ENCODE results near the gene SYTL2. TPM values are rescaled to one million over a fixed set of nuclear protein-coding genes. Genes with fewer than 3 reads are reported as not detected.

SYTL2 gene
- total RNA-seq, 5 donors from 2014 or later (not counting 1 experiment from before 2014, with no cell fraction given), result 19.8 to 85.4 (median 31.3) TPM

GRCh38 chr11:85724748-85725465, 86.0 kb downstream of the SYTL2 start:
- WGBS (ENCODE audit: insufficient coverage), result 100% methylated on average over 1 of the region's 6 CpGs
- Histone ChIP-seq H3K27me3 (replicated peaks in 1 of 2; ENCODE audit: control insufficient read depth in 2 of 2, extremely low read depth in 1 of 2, insufficient read depth in 2 of 2, low read length in 1 of 2) (no peaks in the 10 kb centered on the region), H3K4me3 (ENCODE audit: control insufficient read depth in 1 of 2, extremely low read depth in 1 of 2, low read length in 1 of 2) (no peak overlapping the region), H3K27ac (ENCODE audit: low read length) (no peak overlapping the region), H3K9me3 (no peaks in the 10 kb centered on the region), H3K36me3 (ENCODE audit: control insufficient read depth in 2 of 2, extremely low read depth in 1 of 2, insufficient read depth in 1 of 2, low read length in 1 of 2) (peaks cover 0 to 14% of the 10 kb centered on the region in 2 donors), H3K4me1 (ENCODE audit: control insufficient read depth in 1 of 2, extremely low read depth in 1 of 2, insufficient read depth in 2 of 2, low read length in 2 of 2) (no peaks in the 10 kb centered on the region)
- no peak for DNase-seq
- ChIA-PET POLR2A (interaction anchor here in 1 of 2 donors (0.5 kb wide), 1 partner anchor 12 kb away, joined by 7 read pairs; no protein-coding TSS in a partner anchor), CTCF (no interaction called here)
- H3K27ac Mint-ChIP-seq, result no peak overlapping the region
- no peak overlapping the region for H3K4me3 Mint-ChIP-seq
- ATAC-seq (replicated peaks in 1 of 4), result no peak
- H3K4me1 Mint-ChIP-seq, result peaks cover 7 to 11% (median 10%) of the 10 kb centered on the region in 3 donors
- peaks cover 62% of the 10 kb centered on the region for H3K36me3 Mint-ChIP-seq
- H3K27me3 Mint-ChIP-seq, result no peaks in the 10 kb centered on the region
- no peaks in the 10 kb centered on the region for H3K9me3 Mint-ChIP-seq

GRCh38 chr11:85723088-85723487, 87.9 kb downstream of the SYTL2 start:
- Histone ChIP-seq H3K27me3 (replicated peaks in 1 of 2; ENCODE audit: control insufficient read depth in 2 of 2, extremely low read depth in 1 of 2, insufficient read depth in 2 of 2, low read length in 1 of 2) (no peaks in the 10 kb centered on the region), H3K4me3 (ENCODE audit: control insufficient read depth in 1 of 2, extremely low read depth in 1 of 2, low read length in 1 of 2) (no peak overlapping the region), H3K36me3 (ENCODE audit: control insufficient read depth in 2 of 2, extremely low read depth in 1 of 2, insufficient read depth in 1 of 2, low read length in 1 of 2) (peaks cover 0 to 14% of the 10 kb centered on the region in 2 donors), H3K27ac (ENCODE audit: low read length) (no peak overlapping the region), H3K9me3 (no peaks in the 10 kb centered on the region), H3K4me1 (ENCODE audit: control insufficient read depth in 1 of 2, extremely low read depth in 1 of 2, insufficient read depth in 2 of 2, low read length in 2 of 2) (no peaks in the 10 kb centered on the region)
- Mint-ChIP-seq H3K27me3 (no peaks in the 10 kb centered on the region), H3K27ac (no peak overlapping the region), H3K4me1 (peaks cover 0 to 2% (median 0%) of the 10 kb centered on the region in 3 donors), H3K4me3 (no peak overlapping the region), H3K9me3 (no peaks in the 10 kb centered on the region), H3K36me3 (peaks cover 54% of the 10 kb centered on the region)
- no peak for ATAC-seq (replicated peaks in 1 of 4)
- CTCF ChIA-PET, result no interaction called here
- no CpG with 5 or more reads among the region's 5 CpGs for WGBS (ENCODE audit: insufficient coverage)
- DNase-seq, result no peak
- POLR2A ChIA-PET, result interaction anchor here in 1 of 2 donors (0.5 to 0.6 kb wide), 2 partner anchors 31 to 1122 kb away, joined by 3 to 5 read pairs; no protein-coding TSS in a partner anchor

- Mint-ChIP-seq H3K4me1 (peaks cover 0 to 5% (median 0%) of the 10 kb centered on the region in 3 donors), H3K36me3 (peaks cover 41% of the 10 kb centered on the region), H3K27me3 (no peaks in the 10 kb centered on the region), H3K27ac (no peak overlapping the region), H3K9me3 (no peaks in the 10 kb centered on the region), H3K4me3 (no peak overlapping the region)
- no peak for DNase-seq
- WGBS (ENCODE audit: insufficient coverage), result 100% methylated on average over 1 of the region's 3 CpGs
- no peak overlapping the region for H3K27ac ChIP-seq (ENCODE audit: low read length)
- POLR2A ChIA-PET, result interaction anchor here in 1 of 2 donors (0.6 kb wide), 1 partner anchor 13 kb away, joined by 4 read pairs; no protein-coding TSS in a partner anchor
- H3K27me3 ChIP-seq (replicated peaks in 1 of 2; ENCODE audit: control insufficient read depth in 2 of 2, extremely low read depth in 1 of 2, insufficient read depth in 2 of 2, low read length in 1 of 2), result no peaks in the 10 kb centered on the region
- H3K4me1 ChIP-seq (ENCODE audit: control insufficient read depth in 1 of 2, extremely low read depth in 1 of 2, insufficient read depth in 2 of 2, low read length in 2 of 2), result no peaks in the 10 kb centered on the region
- ATAC-seq (replicated peaks in 1 of 4), result no peak
- CTCF ChIA-PET, result no interaction called here
- H3K4me3 ChIP-seq (ENCODE audit: control insufficient read depth in 1 of 2, extremely low read depth in 1 of 2, low read length in 1 of 2), result no peak overlapping the region
- H3K36me3 ChIP-seq (ENCODE audit: control insufficient read depth in 2 of 2, extremely low read depth in 1 of 2, insufficient read depth in 1 of 2, low read length in 1 of 2), result no peaks in the 10 kb centered on the region
- no peaks in the 10 kb centered on the region for H3K9me3 ChIP-seq
Observed at GRCh38 chr11:85721191-85721590, 89.8 kb downstream of the SYTL2 start.

- POLR2A ChIA-PET, result interaction anchor here in 1 of 2 donors (0.7 kb wide), 1 partner anchor 127 kb away, joined by 5 read pairs; no protein-coding TSS in a partner anchor
- Histone ChIP-seq H3K4me3 (ENCODE audit: control insufficient read depth in 1 of 2, extremely low read depth in 1 of 2, low read length in 1 of 2) (no peak overlapping the region), H3K27ac (ENCODE audit: low read length) (no peak overlapping the region), H3K9me3 (no peaks in the 10 kb centered on the region), H3K4me1 (ENCODE audit: control insufficient read depth in 1 of 2, extremely low read depth in 1 of 2, insufficient read depth in 2 of 2, low read length in 2 of 2) (no peaks in the 10 kb centered on the region), H3K27me3 (replicated peaks in 1 of 2; ENCODE audit: control insufficient read depth in 2 of 2, extremely low read depth in 1 of 2, insufficient read depth in 2 of 2, low read length in 1 of 2) (no peaks in the 10 kb centered on the region), H3K36me3 (ENCODE audit: control insufficient read depth in 2 of 2, extremely low read depth in 1 of 2, insufficient read depth in 1 of 2, low read length in 1 of 2) (no peaks in the 10 kb centered on the region)
- ATAC-seq (replicated peaks in 1 of 4) (no peak), DNase-seq (no peak)
- CTCF ChIA-PET, result no interaction called here
- no peaks in the 10 kb centered on the region for H3K9me3 Mint-ChIP-seq
- H3K36me3 Mint-ChIP-seq, result peaks cover 25% of the 10 kb centered on the region
- H3K4me1 Mint-ChIP-seq, result peaks cover 0 to 5% (median 0%) of the 10 kb centered on the region in 3 donors
- H3K27ac Mint-ChIP-seq, result no peak overlapping the region
- no peak overlapping the region for H3K4me3 Mint-ChIP-seq
- H3K27me3 Mint-ChIP-seq, result no peaks in the 10 kb centered on the region
- WGBS (ENCODE audit: insufficient coverage), result no CpG with 5 or more reads among the region's 10 CpGs
Observed at GRCh38 chr11:85718991-85719807, 91.7 kb downstream of the SYTL2 start.

GRCh38 chr11:85718126-85718943, 92.6 kb downstream of the SYTL2 start:
- Histone ChIP-seq H3K27me3 (replicated peaks in 1 of 2; ENCODE audit: control insufficient read depth in 2 of 2, extremely low read depth in 1 of 2, insufficient read depth in 2 of 2, low read length in 1 of 2) (no peaks in the 10 kb centered on the region), H3K4me3 (ENCODE audit: control insufficient read depth in 1 of 2, extremely low read depth in 1 of 2, low read length in 1 of 2) (no peak overlapping the region), H3K27ac (ENCODE audit: low read length) (no peak overlapping the region), H3K36me3 (ENCODE audit: control insufficient read depth in 2 of 2, extremely low read depth in 1 of 2, insufficient read depth in 1 of 2, low read length in 1 of 2) (no peaks in the 10 kb centered on the region), H3K9me3 (no peaks in the 10 kb centered on the region), H3K4me1 (ENCODE audit: control insufficient read depth in 1 of 2, extremely low read depth in 1 of 2, insufficient read depth in 2 of 2, low read length in 2 of 2) (no peaks in the 10 kb centered on the region)
- H3K9me3 Mint-ChIP-seq, result no peaks in the 10 kb centered on the region
- peaks cover 0 to 5% (median 0%) of the 10 kb centered on the region in 3 donors for H3K4me1 Mint-ChIP-seq
- H3K27ac Mint-ChIP-seq, result peak overlapping the region in 1 of 2 donors; percentile 12
- DNase-seq (no peak), ATAC-seq (replicated peaks in 1 of 4) (no peak)
- no peaks in the 10 kb centered on the region for H3K27me3 Mint-ChIP-seq
- WGBS (ENCODE audit: insufficient coverage), result 82% methylated on average over 5 of the region's 7 CpGs
- ChIA-PET POLR2A (interaction anchor here (0.5 to 0.7 kb wide), 2 partner anchors 40 to 321 kb away, joined by 4 to 5 read pairs; no protein-coding TSS in a partner anchor), CTCF (no interaction called here)
- H3K4me3 Mint-ChIP-seq, result no peak overlapping the region
- H3K36me3 Mint-ChIP-seq, result peaks cover 29% of the 10 kb centered on the region

- Mint-ChIP-seq H3K4me1 (peaks cover 0 to 3% (median 0%) of the 10 kb centered on the region in 3 donors), H3K36me3 (peaks cover 26% of the 10 kb centered on the region), H3K9me3 (no peaks in the 10 kb centered on the region), H3K4me3 (no peak overlapping the region), H3K27ac (no peak overlapping the region), H3K27me3 (no peaks in the 10 kb centered on the region)
- no peak overlapping the region for H3K27ac ChIP-seq (ENCODE audit: low read length)
- no peaks in the 10 kb centered on the region for H3K4me1 ChIP-seq (ENCODE audit: control insufficient read depth in 1 of 2, extremely low read depth in 1 of 2, insufficient read depth in 2 of 2, low read length in 2 of 2)
- no CpG with 5 or more reads among the region's 2 CpGs for WGBS (ENCODE audit: insufficient coverage)
- no peak for DNase-seq
- H3K36me3 ChIP-seq (ENCODE audit: control insufficient read depth in 2 of 2, extremely low read depth in 1 of 2, insufficient read depth in 1 of 2, low read length in 1 of 2), result no peaks in the 10 kb centered on the region
- no peaks in the 10 kb centered on the region for H3K27me3 ChIP-seq (replicated peaks in 1 of 2; ENCODE audit: control insufficient read depth in 2 of 2, extremely low read depth in 1 of 2, insufficient read depth in 2 of 2, low read length in 1 of 2)
- ChIA-PET CTCF (interaction anchor here in 1 of 2 donors (0.5 kb wide), 1 partner anchor 23 kb away, joined by 3 read pairs; no protein-coding TSS in a partner anchor), POLR2A (interaction anchor here (0.5 to 0.7 kb wide), 2 partner anchors 9 to 322 kb away, joined by 4 to 8 read pairs; no protein-coding TSS in a partner anchor)
- H3K9me3 ChIP-seq, result no peaks in the 10 kb centered on the region
- H3K4me3 ChIP-seq (ENCODE audit: control insufficient read depth in 1 of 2, extremely low read depth in 1 of 2, low read length in 1 of 2), result no peak overlapping the region
- no peak for ATAC-seq (replicated peaks in 1 of 4)
Observed at GRCh38 chr11:85717429-85717828, 93.5 kb downstream of the SYTL2 start.

Measured in T-cell (primary cell).